Activated T-helper 2 cell treated with anti-CD3 and anti-CD28 coated beads, Interferon-gamma antibody, Interleukin-2, Interleukin-4, amounts not matched to agents 10 μg/mL and 5 μg/mL and 100 μg/mL, durations not matched to agents 14 hours and 24 hours and 36 hours (primary cell): ENCODE measurements around the gene SEPTIN2. TPM values are rescaled to one million over a fixed set of nuclear protein-coding genes. Genes with fewer than 3 reads are reported as not detected.
"Not testable (repeated sequence)": the region's sequence is repeated elsewhere in the genome, so short reads cannot be mapped to it uniquely, and the experiment has no call there.

Experiments used
- DNase-seq: peaks from one replicate; pipeline ENCODE4 v3.0.0; 2021; ENCODE audit warnings: low spot score
- H3K27ac Mint-ChIP-seq: one replicate; pipeline ENCODE4 v1.8.0; 2021; ENCODE audit warnings: mixed read lengths
- H3K27me3 Mint-ChIP-seq: one replicate; pipeline ENCODE4 v1.8.0; 2021; ENCODE audit warnings: low read depth, mixed read lengths
- H3K36me3 Mint-ChIP-seq: one replicate; pipeline ENCODE4 v1.8.0; 2021; ENCODE audit warnings: low read depth, mixed read lengths
- H3K4me1 Mint-ChIP-seq: one replicate; pipeline ENCODE4 v1.8.0; 2021; ENCODE audit warnings: low read depth, mixed read lengths
- H3K4me3 Mint-ChIP-seq: one replicate; pipeline ENCODE4 v1.8.0; 2021; ENCODE audit warnings: low read depth, mild to moderate bottlenecking, moderate library complexity, mixed read lengths
- H3K9me3 Mint-ChIP-seq: one replicate; pipeline ENCODE4 v1.8.0; 2021; ENCODE audit warnings: mixed read lengths
- intact Hi-C: fragments of 100-400 bp; cut with micrococcal nuclease; formaldehyde crosslinking; loops from one replicate; pipeline ENCODE4 v1.15.1; 2023
- total RNA-seq: library from RNA; stranded (reverse); gene quantifications from 2 replicates; pipeline ENCODE4 v1.2.3, GENCODE V29; 2022

The SEPTIN2 gene
- total RNA-seq, 1 donor from 2014 or later = 231 TPM

- H3K27me3 Mint-ChIP-seq = no peaks in the 10 kb centered on the region
- peaks cover 5% of the 10 kb centered on the region for H3K4me1 Mint-ChIP-seq
- H3K36me3 Mint-ChIP-seq = no peaks in the 10 kb centered on the region
- no peaks in the 10 kb centered on the region for H3K9me3 Mint-ChIP-seq
- no peak for DNase-seq
- H3K27ac Mint-ChIP-seq = no peak overlapping the region
- H3K4me3 Mint-ChIP-seq = no peak overlapping the region
- intact Hi-C loops = no loop called here
These were observed 51.0 kb downstream of the SEPTIN2 start for GRCh38 chr2:241366678-241367077.

DNA sequence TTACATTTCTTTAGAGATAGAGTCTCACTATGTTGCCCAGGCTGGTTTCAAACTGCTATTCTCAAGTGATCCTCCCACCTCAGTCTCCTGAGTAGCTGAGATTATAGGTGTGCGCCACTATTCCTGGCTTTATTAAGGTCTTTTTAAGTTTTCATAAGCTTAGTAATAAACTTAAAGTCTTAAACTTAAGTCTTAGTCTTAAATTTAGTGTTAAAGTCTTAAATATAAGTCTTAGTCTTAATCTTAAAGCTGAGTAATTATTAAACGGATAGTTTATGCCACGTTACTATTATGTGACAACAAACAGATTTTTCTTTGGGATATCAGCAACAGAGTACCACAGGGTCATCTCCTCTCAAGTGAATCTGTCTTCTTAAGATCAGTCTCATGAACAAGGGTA, 52.9 kb downstream of the SEPTIN2 start:
- Mint-ChIP-seq H3K36me3 (no peaks in the 10 kb centered on the region), H3K4me1 (peaks cover 5% of the 10 kb centered on the region), H3K4me3 (no peak overlapping the region), H3K27me3 (no peaks in the 10 kb centered on the region), H3K9me3 (no peaks in the 10 kb centered on the region), H3K27ac (no peak overlapping the region)
- intact Hi-C loops = no loop called here
- no peak for DNase-seq

DNA sequence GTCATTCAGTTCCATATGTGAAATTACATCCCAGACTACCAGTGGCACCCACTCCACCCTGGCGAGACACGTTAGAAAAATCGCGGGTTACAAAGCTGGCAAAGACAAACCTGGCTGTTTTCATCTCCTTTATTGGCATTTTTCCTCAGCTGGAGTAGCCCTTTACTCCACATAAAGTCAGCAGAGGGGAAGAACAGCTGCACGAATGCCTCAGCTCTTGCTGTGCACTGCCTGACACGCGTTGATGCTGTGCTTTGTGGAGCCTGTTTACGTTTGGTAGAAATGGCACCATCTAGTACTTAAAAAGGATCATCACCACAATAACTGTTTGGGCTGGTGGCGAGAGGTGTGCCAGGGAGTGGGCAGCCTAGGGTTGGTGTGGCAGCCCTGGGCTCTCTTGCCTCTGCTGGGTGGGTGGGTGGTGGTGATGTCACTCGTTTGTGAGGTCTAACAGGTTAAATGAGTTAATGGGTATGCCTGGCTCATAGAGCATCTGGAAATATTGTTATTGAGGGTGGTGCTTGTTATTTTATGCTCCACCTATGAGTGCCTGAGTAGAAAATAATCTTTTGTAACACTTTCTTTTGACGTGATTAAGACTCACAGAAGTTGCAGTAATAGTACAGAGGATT, 56.8 kb downstream of the SEPTIN2 start:
- Mint-ChIP-seq H3K9me3 (no peaks in the 10 kb centered on the region), H3K36me3 (peaks cover 16% of the 10 kb centered on the region), H3K27me3 (no peaks in the 10 kb centered on the region), H3K4me1 (peaks cover 6% of the 10 kb centered on the region), H3K27ac (no peak overlapping the region), H3K4me3 (no peak overlapping the region)
- intact Hi-C loops = no loop called here
- DNase-seq = no peak

- Mint-ChIP-seq H3K4me3 (no peak overlapping the region), H3K9me3 (no peaks in the 10 kb centered on the region), H3K36me3 (peaks cover 16% of the 10 kb centered on the region), H3K27ac (no peak overlapping the region), H3K4me1 (peaks cover 6% of the 10 kb centered on the region), H3K27me3 (no peaks in the 10 kb centered on the region)
- intact Hi-C loops = no loop called here
- DNase-seq = no peak
These were observed 57.7 kb downstream of the SEPTIN2 start for GRCh38 chr2:241373446-241373845.

DNA sequence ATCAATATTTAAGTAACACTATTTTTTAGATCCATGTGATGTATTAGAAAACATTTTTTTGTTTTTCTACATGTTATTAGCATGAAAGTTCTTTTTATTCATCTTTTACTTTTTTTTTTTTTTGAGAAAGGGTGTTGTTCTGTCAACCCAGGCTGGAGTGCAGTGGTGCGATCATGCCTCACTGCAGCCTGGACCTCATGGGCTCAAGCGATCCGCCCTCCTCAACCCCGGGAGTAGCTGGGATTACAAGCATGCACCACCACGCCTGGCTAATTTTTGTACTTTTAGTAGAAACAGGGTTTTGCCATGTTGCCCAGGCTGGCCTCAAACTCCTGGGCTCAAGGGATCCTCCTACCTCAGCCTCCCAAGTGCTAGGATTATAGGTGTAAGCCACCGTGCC, 58.2 kb downstream of the SEPTIN2 start:
- H3K4me1 Mint-ChIP-seq, H3K9me3 Mint-ChIP-seq, intact Hi-C loops, H3K27me3 Mint-ChIP-seq, H3K27ac Mint-ChIP-seq, DNase-seq, H3K4me3 Mint-ChIP-seq: not testable (repeated sequence)
- H3K36me3 Mint-ChIP-seq = peaks cover 16% of the 10 kb centered on the region

DNA sequence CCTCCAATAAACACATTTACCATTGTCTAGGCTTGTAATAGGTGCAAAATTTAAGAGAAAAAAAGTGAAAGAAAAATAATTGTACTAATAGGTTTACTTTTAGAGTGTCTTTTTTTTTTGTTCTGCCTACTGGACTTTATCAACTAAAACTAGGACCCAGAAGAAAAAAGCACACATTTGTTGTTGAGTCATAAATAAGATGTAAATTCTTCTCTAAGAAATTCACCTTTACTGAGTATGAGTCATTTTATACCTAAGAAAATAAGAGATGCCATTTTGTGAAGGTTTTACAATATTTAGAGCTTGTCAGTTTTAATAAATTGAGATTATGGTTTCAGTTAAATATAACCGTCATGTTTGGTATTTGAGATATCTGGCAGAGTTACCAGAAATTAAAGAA, 59.6 kb downstream of the SEPTIN2 start:
- H3K36me3 Mint-ChIP-seq = peaks cover 16% of the 10 kb centered on the region
- H3K4me3 Mint-ChIP-seq = no peak overlapping the region
- no peaks in the 10 kb centered on the region for H3K9me3 Mint-ChIP-seq
- intact Hi-C loops = no loop called here
- peaks cover 6% of the 10 kb centered on the region for H3K4me1 Mint-ChIP-seq
- no peak for DNase-seq
- H3K27ac Mint-ChIP-seq = no peak overlapping the region
- H3K27me3 Mint-ChIP-seq = no peaks in the 10 kb centered on the region

GRCh38 chr2:241376808-241377207, 61.1 kb downstream of the SEPTIN2 start:
- intact Hi-C loops = no loop called here
- Mint-ChIP-seq H3K27me3 (no peaks in the 10 kb centered on the region), H3K36me3 (peaks cover 16% of the 10 kb centered on the region), H3K4me1 (peaks cover 6% of the 10 kb centered on the region), H3K4me3 (no peak overlapping the region), H3K27ac (no peak overlapping the region), H3K9me3 (no peaks in the 10 kb centered on the region)
- DNase-seq = no peak

- intact Hi-C loops = no loop called here
- no peak for DNase-seq
- peaks cover 16% of the 10 kb centered on the region for H3K36me3 Mint-ChIP-seq
- no peaks in the 10 kb centered on the region for H3K27me3 Mint-ChIP-seq
- H3K27ac Mint-ChIP-seq = no peak overlapping the region
- no peaks in the 10 kb centered on the region for H3K9me3 Mint-ChIP-seq
- H3K4me3 Mint-ChIP-seq = no peak overlapping the region
- H3K4me1 Mint-ChIP-seq = peaks cover 6% of the 10 kb centered on the region
These were observed 63.1 kb downstream of the SEPTIN2 start for GRCh38 chr2:241378816-241379215.

DNA sequence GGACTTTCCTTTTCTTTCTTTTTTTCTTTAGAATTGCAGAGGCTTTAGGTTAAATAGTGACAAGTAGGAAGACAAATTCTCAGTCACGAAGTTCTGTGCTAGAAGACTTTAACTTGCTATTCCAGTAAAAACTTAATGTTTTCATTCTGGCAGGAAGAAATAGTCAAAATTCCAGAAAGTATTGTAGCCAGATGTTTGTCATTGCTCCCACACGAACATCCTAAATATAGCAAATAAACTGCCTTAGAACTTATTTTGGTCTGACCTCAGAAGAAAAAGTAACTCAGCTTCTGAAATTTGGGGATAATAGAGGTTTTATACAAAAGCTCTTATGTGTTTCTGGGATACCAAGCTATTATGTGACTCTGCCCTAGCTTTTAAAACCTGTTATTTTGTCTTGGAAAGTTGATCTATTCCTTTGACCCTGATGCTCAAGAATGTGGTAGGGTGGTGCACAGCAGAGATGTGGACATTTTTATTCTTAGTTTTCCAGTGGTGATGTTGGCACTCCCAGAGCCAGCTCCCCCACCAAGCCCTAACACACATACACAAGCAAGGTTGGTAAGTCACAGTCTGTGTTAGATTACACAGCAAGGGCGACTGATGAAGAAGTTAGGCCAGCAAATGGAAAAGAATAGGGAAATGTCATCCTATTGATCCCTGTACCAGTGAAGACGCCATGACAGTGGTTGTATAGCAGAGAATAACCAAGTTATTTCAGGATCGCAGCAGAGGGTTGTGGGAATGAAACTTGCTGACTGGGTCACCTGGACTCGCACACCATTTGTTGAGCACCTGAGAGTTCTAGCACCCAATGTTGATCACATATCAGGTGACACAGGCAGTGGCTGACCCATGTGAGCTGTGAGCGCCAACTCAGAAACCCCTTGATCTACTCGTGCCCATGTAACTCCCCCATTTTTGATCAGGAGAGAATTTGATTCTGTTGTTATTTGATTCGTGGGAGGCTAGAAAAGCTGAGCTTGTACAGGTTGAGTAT, 64.1 kb downstream of the SEPTIN2 start:
- peaks cover 10% of the 10 kb centered on the region for H3K36me3 Mint-ChIP-seq
- peaks cover 6% of the 10 kb centered on the region for H3K4me1 Mint-ChIP-seq
- no peak for DNase-seq
- no peaks in the 10 kb centered on the region for H3K27me3 Mint-ChIP-seq
- H3K27ac Mint-ChIP-seq = no peak overlapping the region
- no peak overlapping the region for H3K4me3 Mint-ChIP-seq
- H3K9me3 Mint-ChIP-seq = no peaks in the 10 kb centered on the region
- intact Hi-C loops = no loop called here

GRCh38 chr2:241381872-241382271, 66.1 kb downstream of the SEPTIN2 start:
- peaks cover 2% of the 10 kb centered on the region for H3K4me1 Mint-ChIP-seq
- peaks cover 2% of the 10 kb centered on the region for H3K36me3 Mint-ChIP-seq
- H3K27me3 Mint-ChIP-seq = no peaks in the 10 kb centered on the region
- H3K4me3 Mint-ChIP-seq = no peak overlapping the region
- no peak for DNase-seq
- no peak overlapping the region for H3K27ac Mint-ChIP-seq
- intact Hi-C loops = no loop called here
- H3K9me3 Mint-ChIP-seq = no peaks in the 10 kb centered on the region

GRCh38 chr2:241385450-241385849, 69.7 kb downstream of the SEPTIN2 start:
- not testable (repeated sequence) for H3K4me1 Mint-ChIP-seq, H3K4me3 Mint-ChIP-seq, H3K27me3 Mint-ChIP-seq

DNA sequence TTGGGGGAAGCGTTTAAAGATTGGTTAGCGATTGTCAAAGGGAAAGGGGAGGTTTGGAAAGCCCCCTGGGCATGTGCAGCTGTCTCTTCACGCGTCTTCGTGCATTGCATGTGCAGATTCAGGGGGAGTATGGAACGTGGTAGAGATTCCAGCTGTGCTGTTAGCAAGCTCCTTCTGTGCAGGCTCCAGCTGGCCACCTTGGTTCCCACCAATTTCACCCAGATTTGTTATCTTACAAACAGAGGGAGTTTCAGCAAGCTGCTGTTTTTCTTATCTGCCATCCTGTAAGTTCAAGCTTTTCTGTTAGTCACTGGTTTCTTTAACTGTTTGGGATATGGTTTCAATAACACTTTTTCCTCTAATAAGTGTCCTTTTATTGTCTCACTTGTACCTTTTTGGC, 70.8 kb downstream of the SEPTIN2 start:
- DNase-seq = no peak
- Mint-ChIP-seq H3K27me3 (no peaks in the 10 kb centered on the region), H3K4me1 (peaks cover 8% of the 10 kb centered on the region), H3K36me3 (peaks cover 7% of the 10 kb centered on the region), H3K27ac (no peak overlapping the region), H3K9me3 (no peaks in the 10 kb centered on the region), H3K4me3 (no peak overlapping the region)
- intact Hi-C loops = no loop called here

More at GRCh38 chr2:241385450-241385849, 69.7 kb downstream of the SEPTIN2 start:
- H3K27ac Mint-ChIP-seq, intact Hi-C loops, DNase-seq, H3K9me3 Mint-ChIP-seq, H3K36me3 Mint-ChIP-seq: not testable (repeated sequence)

- H3K4me3 Mint-ChIP-seq = no peak overlapping the region
- H3K4me1 Mint-ChIP-seq = peaks cover 17% of the 10 kb centered on the region
- no peaks in the 10 kb centered on the region for H3K27me3 Mint-ChIP-seq
- no peaks in the 10 kb centered on the region for H3K9me3 Mint-ChIP-seq
- no peak for DNase-seq
- peaks cover 11% of the 10 kb centered on the region for H3K36me3 Mint-ChIP-seq
- H3K27ac Mint-ChIP-seq = no peak overlapping the region
- intact Hi-C loops = no loop called here
These were observed 74.0 kb downstream of the SEPTIN2 start for GRCh38 chr2:241389697-241390096.
